ENCODE measurements around the gene METTL1.

DNA sequence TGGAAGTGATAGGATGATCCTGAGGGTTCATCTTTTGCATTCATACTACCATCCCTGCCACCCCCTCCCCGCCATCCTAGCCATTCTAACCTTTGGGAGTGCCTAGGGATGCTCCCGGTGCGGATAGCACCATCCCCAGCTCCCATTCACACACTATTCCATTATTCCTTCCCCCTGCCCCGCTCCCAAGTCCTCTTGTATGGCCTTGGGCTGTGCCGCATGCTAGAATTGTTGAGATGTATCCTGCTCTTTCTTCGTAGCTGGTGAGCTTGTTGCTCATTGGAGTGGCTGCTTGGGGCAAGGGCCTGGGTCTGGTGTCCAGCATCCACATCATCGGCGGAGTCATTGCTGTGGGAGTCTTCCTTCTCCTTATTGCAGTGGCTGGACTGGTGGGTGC is 26.4 kb downstream of the METTL1 start:
- no peak for TF ChIP-seq POLR2A (IDR thresholded peaks at IDR 0.05)
- TF ChIP-seq, protein P1, sequence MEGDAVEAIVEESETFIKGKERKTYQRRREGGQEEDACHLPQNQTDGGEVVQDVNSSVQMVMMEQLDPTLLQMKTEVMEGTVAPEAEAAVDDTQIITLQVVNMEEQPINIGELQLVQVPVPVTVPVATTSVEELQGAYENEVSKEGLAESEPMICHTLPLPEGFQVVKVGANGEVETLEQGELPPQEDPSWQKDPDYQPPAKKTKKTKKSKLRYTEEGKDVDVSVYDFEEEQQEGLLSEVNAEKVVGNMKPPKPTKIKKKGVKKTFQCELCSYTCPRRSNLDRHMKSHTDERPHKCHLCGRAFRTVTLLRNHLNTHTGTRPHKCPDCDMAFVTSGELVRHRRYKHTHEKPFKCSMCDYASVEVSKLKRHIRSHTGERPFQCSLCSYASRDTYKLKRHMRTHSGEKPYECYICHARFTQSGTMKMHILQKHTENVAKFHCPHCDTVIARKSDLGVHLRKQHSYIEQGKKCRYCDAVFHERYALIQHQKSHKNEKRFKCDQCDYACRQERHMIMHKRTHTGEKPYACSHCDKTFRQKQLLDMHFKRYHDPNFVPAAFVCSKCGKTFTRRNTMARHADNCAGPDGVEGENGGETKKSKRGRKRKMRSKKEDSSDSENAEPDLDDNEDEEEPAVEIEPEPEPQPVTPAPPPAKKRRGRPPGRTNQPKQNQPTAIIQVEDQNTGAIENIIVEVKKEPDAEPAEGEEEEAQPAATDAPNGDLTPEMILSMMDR (IDR thresholded peaks at IDR 0.05), result no peak

Data from tibial nerve (tissue), 3 donors.